Neural progenitor cell (in vitro differentiated cells): ENCODE measurements around the gene CFAP97D2. TPM values are rescaled to one million over a fixed set of nuclear protein-coding genes. Genes with fewer than 3 reads are reported as not detected.
"Not testable (repeated sequence)": the region's sequence is repeated elsewhere in the genome, so short reads cannot be mapped to it uniquely, and the experiment has no call there.

Experiments used
- DNase-seq: peaks from one replicate; pipeline ENCODE4 v3.0.0-alpha.2; 2016; ENCODE audit warnings: low spot score
- H2AFZ ChIP-seq: fragments of 200-600 bp; sonication (generic); replicated peaks from 2 replicates; pipeline ENCODE4 v1.6.1; 2016; ENCODE audit warnings: antibody characterized with exemption
- H3F3A ChIP-seq: fragments of 200-600 bp; sonication (generic); 2 replicates; pipeline ENCODE4 v1.6.1; 2016; ENCODE audit warnings: antibody characterized with exemption, low read depth
- H3K27ac ChIP-seq: fragments of 200-600 bp; sonication (generic); 2 replicates; pipeline ENCODE4 v1.5.1; 2016; ENCODE audit warnings: mild to moderate bottlenecking
- H3K27me3 ChIP-seq: fragments of 200-600 bp; sonication (generic); 2 replicates; pipeline ENCODE4 v1.6.1; 2016; ENCODE audit warnings: mild to moderate bottlenecking, moderate library complexity
- H3K36me3 ChIP-seq: fragments of 200-600 bp; sonication (generic); 2 replicates; pipeline ENCODE4 v1.5.1; 2016
- H3K4me1 ChIP-seq: fragments of 200-600 bp; sonication (generic); 2 replicates; pipeline ENCODE4 v1.6.1; 2016; ENCODE audit warnings: mixed run types
- H3K4me2 ChIP-seq: fragments of 200-600 bp; sonication (generic); 2 replicates; pipeline ENCODE4 v1.6.1; 2016
- H3K4me3 ChIP-seq: fragments of 200-600 bp; sonication (generic); 2 replicates; pipeline ENCODE4 v1.5.1; 2016
- H3K79me2 ChIP-seq: fragments of 200-600 bp; sonication (generic); 2 replicates; pipeline ENCODE4 v1.6.1; 2016; ENCODE audit warnings: low read depth
- H3K9ac ChIP-seq: fragments of 200-600 bp; sonication (generic); 2 replicates; pipeline ENCODE4 v1.6.1; 2016
- H3K9me3 ChIP-seq: fragments of 200-600 bp; sonication (generic); 2 replicates; pipeline ENCODE4 v1.5.1; 2016; ENCODE audit warnings: low read depth
- H4K20me1 ChIP-seq: fragments of 200-600 bp; sonication (generic); 2 replicates; pipeline ENCODE4 v1.6.1; 2016; ENCODE audit warnings: low read depth
- H3K27ac Mint-ChIP-seq: 3 replicates; pipeline ENCODE4 v1.8.0; 2021; ENCODE audit warnings: mixed read lengths
- H3K27me3 Mint-ChIP-seq: 2 replicates; pipeline ENCODE4 v1.8.0; 2022; ENCODE audit warnings: low read depth, mild to moderate bottlenecking, inconsistent platforms, moderate library complexity, mixed read lengths; ENCODE audit not compliant: insufficient read depth
- H3K36me3 Mint-ChIP-seq: 3 replicates; pipeline ENCODE4 v1.8.0; 2021; ENCODE audit warnings: mixed read lengths
- H3K4me1 Mint-ChIP-seq: 3 replicates; pipeline ENCODE4 v1.8.0; 2021; ENCODE audit warnings: mixed read lengths
- H3K4me3 Mint-ChIP-seq: 3 replicates; pipeline ENCODE4 v1.8.0; 2021; ENCODE audit warnings: mild to moderate bottlenecking, moderate library complexity, mixed read lengths
- H3K9me3 Mint-ChIP-seq: 3 replicates; pipeline ENCODE4 v1.8.0; 2020; ENCODE audit warnings: mixed read lengths
- EZH2 ChIP-seq: fragments of 200-600 bp; sonication (generic); IDR thresholded peaks from 2 replicates; pipeline ENCODE4 v1.6.1; 2017; ENCODE audit warnings: antibody characterized with exemption, mild to moderate bottlenecking, moderate library complexity
- EZH2phosphoT487 ChIP-seq: fragments of 200-600 bp; sonication (generic); IDR thresholded peaks from 2 replicates; pipeline ENCODE4 v1.6.1; 2017; ENCODE audit warnings: antibody characterized with exemption
- total RNA-seq: library from RNA; depleted of rRNA; stranded (reverse); fragments of >200 nt; gene quantifications from 2 replicates; pipeline ENCODE4 v1.2.3, GENCODE V29; 2015; ENCODE audit warnings: low replicate concordance
- TF ChIP-seq, protein P1 (sequence below): fragments of 200-600 bp; sonication (generic); IDR thresholded peaks from 2 replicates; pipeline ENCODE4 v1.5.1; 2017; ENCODE audit warnings: antibody characterized with exemption, mild to moderate bottlenecking

The CFAP97D2 gene
- total RNA-seq, 1 donor from 2014 or later, result not detected

DNA sequence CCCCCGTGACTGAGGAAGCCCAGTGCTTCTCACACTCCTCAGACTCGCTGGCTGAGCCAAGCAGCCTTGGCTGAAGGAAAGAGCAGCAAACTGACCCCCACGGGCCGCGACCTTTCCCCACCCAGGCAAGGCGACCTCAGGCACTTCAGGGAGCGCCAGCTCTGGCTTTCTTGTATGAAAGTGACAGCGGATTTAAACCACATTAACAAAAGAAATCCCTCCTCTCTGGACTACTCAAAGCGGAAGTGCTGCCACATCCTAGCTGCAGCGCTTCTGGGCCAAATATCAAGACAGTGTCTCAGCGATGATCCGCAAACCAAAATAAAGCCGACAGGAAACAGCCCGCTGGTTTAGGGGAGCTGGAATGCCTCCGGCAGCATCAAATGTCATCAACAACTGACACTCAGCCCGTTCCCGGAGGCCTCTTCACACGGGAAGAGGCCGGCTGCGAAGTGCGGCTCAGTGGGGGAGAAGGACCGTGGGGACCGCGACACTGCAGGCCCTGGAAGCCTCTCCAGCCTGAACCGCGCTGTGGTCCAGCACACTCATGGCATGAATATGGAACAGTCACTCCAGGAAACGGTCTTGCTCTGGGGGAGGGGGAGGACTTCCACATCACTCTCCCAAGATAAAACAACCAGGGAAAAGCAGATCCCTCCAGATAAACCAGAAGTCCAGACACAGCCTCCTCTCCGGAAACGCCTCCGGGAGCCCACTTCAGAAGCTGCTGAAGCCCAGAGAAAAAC, 48.0 kb upstream of the CFAP97D2 start:
- peak overlapping the region; percentile 84 for H3K27ac Mint-ChIP-seq
- H3K79me2 ChIP-seq, result no peaks in the 10 kb centered on the region
- H3K9me3 Mint-ChIP-seq, result no peaks in the 10 kb centered on the region
- TF ChIP-seq EZH2phosphoT487 (peak; percentile 21), EZH2 (peak; percentile 10)
- TF ChIP-seq, protein P1, sequence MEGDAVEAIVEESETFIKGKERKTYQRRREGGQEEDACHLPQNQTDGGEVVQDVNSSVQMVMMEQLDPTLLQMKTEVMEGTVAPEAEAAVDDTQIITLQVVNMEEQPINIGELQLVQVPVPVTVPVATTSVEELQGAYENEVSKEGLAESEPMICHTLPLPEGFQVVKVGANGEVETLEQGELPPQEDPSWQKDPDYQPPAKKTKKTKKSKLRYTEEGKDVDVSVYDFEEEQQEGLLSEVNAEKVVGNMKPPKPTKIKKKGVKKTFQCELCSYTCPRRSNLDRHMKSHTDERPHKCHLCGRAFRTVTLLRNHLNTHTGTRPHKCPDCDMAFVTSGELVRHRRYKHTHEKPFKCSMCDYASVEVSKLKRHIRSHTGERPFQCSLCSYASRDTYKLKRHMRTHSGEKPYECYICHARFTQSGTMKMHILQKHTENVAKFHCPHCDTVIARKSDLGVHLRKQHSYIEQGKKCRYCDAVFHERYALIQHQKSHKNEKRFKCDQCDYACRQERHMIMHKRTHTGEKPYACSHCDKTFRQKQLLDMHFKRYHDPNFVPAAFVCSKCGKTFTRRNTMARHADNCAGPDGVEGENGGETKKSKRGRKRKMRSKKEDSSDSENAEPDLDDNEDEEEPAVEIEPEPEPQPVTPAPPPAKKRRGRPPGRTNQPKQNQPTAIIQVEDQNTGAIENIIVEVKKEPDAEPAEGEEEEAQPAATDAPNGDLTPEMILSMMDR, result no peak
- H2AFZ ChIP-seq, result peak overlapping the region; percentile 3
- peak overlapping the region; percentile 98 for H3K4me3 Mint-ChIP-seq
- H3K9ac ChIP-seq, result no peak overlapping the region
- H3K27me3 Mint-ChIP-seq, result peaks cover 13% of the 10 kb centered on the region
- H3F3A ChIP-seq, result peaks cover 25% of the 10 kb centered on the region
- peaks cover 72% of the 10 kb centered on the region for H3K4me1 Mint-ChIP-seq
- peak overlapping the region; percentile 77 for H3K4me3 ChIP-seq
- peaks cover 44% of the 10 kb centered on the region for H3K27me3 ChIP-seq
- peaks cover 37% of the 10 kb centered on the region for H3K4me1 ChIP-seq
- no peaks in the 10 kb centered on the region for H3K36me3 ChIP-seq
- H4K20me1 ChIP-seq, result peaks cover 27% of the 10 kb centered on the region
- peak; percentile 68 for DNase-seq
- H3K36me3 Mint-ChIP-seq, result peaks cover 4% of the 10 kb centered on the region
- no peaks in the 10 kb centered on the region for H3K9me3 ChIP-seq
- H3K4me2 ChIP-seq, result peak overlapping the region; percentile 97
- H3K27ac ChIP-seq, result no peak overlapping the region

DNA sequence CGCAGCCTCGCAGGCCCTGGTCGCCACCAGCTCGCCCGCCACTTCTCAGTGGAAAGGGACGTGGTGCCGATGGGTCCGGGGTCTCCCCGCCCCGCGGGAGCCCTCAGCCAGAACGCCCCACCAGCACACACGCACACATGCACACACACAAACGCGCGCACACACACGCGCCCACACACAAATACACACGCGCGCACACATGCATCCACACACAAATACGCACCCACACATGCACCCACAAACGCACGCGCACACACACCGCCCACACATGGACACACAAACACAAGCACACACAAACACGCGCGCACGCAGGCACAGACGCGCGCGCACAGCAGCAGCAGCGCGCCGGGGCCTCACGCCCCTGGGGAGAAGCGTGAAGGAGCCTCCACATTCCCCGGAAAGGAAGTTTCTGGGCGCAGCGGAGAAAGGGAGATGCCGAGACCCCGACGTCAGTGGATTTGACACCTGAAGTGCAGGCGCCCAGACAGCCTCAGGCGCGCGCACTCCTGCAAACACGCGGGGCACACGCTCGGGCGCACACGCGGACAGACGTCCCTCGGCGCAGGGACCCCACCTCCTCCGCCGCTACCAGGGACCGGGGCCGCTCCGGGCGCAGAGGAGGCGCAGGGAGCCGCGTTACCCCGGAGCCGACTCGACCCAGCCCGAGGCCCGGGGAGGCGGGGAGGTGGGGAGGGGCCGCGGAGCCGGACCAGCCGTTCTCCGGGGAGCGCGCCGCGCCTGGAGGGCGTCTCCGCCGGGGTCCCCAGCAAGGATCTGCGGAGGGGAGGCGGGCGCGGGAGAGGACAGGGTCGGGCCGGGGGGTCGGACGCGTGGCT, 47.3 kb upstream of the CFAP97D2 start:
- Histone ChIP-seq H2AFZ (peak overlapping the region; percentile 91), H3F3A (peaks cover 25% of the 10 kb centered on the region), H3K4me2 (peak overlapping the region; percentile 97), H3K9ac (no peak overlapping the region), H3K36me3 (no peaks in the 10 kb centered on the region), H3K27ac (no peak overlapping the region), H3K9me3 (no peaks in the 10 kb centered on the region), H3K79me2 (no peaks in the 10 kb centered on the region), H3K27me3 (peaks cover 44% of the 10 kb centered on the region), H4K20me1 (peaks cover 27% of the 10 kb centered on the region), H3K4me1 (peaks cover 37% of the 10 kb centered on the region), H3K4me3 (peak overlapping the region; percentile 77)
- peak overlapping the region; percentile 84 for H3K27ac Mint-ChIP-seq
- H3K9me3 Mint-ChIP-seq, result no peaks in the 10 kb centered on the region
- peak overlapping the region; percentile 98 for H3K4me3 Mint-ChIP-seq
- peak; percentile 64 for DNase-seq
- H3K27me3 Mint-ChIP-seq, result peaks cover 8% of the 10 kb centered on the region
- TF ChIP-seq EZH2phosphoT487 (no peak), EZH2 (no peak)
- TF ChIP-seq, protein P1, result no peak
- H3K36me3 Mint-ChIP-seq, result peaks cover 4% of the 10 kb centered on the region
- peaks cover 65% of the 10 kb centered on the region for H3K4me1 Mint-ChIP-seq

GRCh38 chr13:114132419-114133121, 46.5 kb upstream of the CFAP97D2 start, which contains the start of gene RASA3:
Gene RASA3 (minus strand): TSS chr13:114132623. CDS start chr13:114132489, 134 bp downstream.
- DNase-seq, result peak; percentile 95
- H3K9ac ChIP-seq, result no peak within 1 kb of the TSS
- peaks cover 44% of the 10 kb centered on the region for H3K27me3 ChIP-seq
- H3K36me3 ChIP-seq, result no peaks in the 10 kb centered on the region
- H2AFZ ChIP-seq, result peak within 1 kb of the TSS; percentile 91
- peaks cover 27% of the 10 kb centered on the region for H4K20me1 ChIP-seq
- H3K4me3 Mint-ChIP-seq, result peak within 1 kb of the TSS; percentile 98
- H3K27ac ChIP-seq, result no peak within 1 kb of the TSS
- peak within 1 kb of the TSS; percentile 84 for H3K27ac Mint-ChIP-seq
- H3K4me1 Mint-ChIP-seq, result peaks cover 58% of the 10 kb centered on the region
- no peaks in the 10 kb centered on the region for H3K9me3 ChIP-seq
- no peaks in the 10 kb centered on the region for H3K9me3 Mint-ChIP-seq
- H3K27me3 Mint-ChIP-seq, result peaks cover 12% of the 10 kb centered on the region
- H3K79me2 ChIP-seq, result no peaks in the 10 kb centered on the region
- peak within 1 kb of the TSS; percentile 77 for H3K4me3 ChIP-seq
- no peak for TF ChIP-seq EZH2
- TF ChIP-seq EZH2phosphoT487, result no peak
- H3K36me3 Mint-ChIP-seq, result peaks cover 2% of the 10 kb centered on the region
- peak within 1 kb of the TSS; percentile 97 for H3K4me2 ChIP-seq
- peaks cover 37% of the 10 kb centered on the region for H3K4me1 ChIP-seq
- H3F3A ChIP-seq, result peaks cover 25% of the 10 kb centered on the region

- DNase-seq, H3K9me3 ChIP-seq, H2AFZ ChIP-seq, H3K36me3 Mint-ChIP-seq, H3K79me2 ChIP-seq, H3K36me3 ChIP-seq, H3K27ac Mint-ChIP-seq, H3K4me2 ChIP-seq, H3K27ac ChIP-seq, H3K9ac ChIP-seq, H3K4me3 ChIP-seq, H3K4me3 Mint-ChIP-seq, H3K9me3 Mint-ChIP-seq: not testable (repeated sequence)
- peaks cover 56% of the 10 kb centered on the region for H3K4me1 Mint-ChIP-seq
- H3F3A ChIP-seq, result peaks cover 25% of the 10 kb centered on the region
- H3K4me1 ChIP-seq, result peaks cover 37% of the 10 kb centered on the region
- peaks cover 16% of the 10 kb centered on the region for H3K27me3 Mint-ChIP-seq
- peaks cover 27% of the 10 kb centered on the region for H4K20me1 ChIP-seq
- peaks cover 40% of the 10 kb centered on the region for H3K27me3 ChIP-seq
These were observed 45.9 kb upstream of the CFAP97D2 start for GRCh38 chr13:114133126-114133525.

GRCh38 chr13:114133552-114133951, 45.5 kb upstream of the CFAP97D2 start:
- not testable (repeated sequence) for H3K4me3 ChIP-seq, H3K36me3 Mint-ChIP-seq, H3K4me2 ChIP-seq, H3K9ac ChIP-seq, DNase-seq, H2AFZ ChIP-seq, H3K79me2 ChIP-seq, H3K9me3 Mint-ChIP-seq, H3K36me3 ChIP-seq, H3K27ac ChIP-seq, H3K9me3 ChIP-seq
- H4K20me1 ChIP-seq, result peaks cover 27% of the 10 kb centered on the region
- peak overlapping the region; percentile 23 for H3K27ac Mint-ChIP-seq
- H3K27me3 ChIP-seq, result peaks cover 36% of the 10 kb centered on the region
- H3F3A ChIP-seq, result peaks cover 25% of the 10 kb centered on the region
- H3K27me3 Mint-ChIP-seq, result peaks cover 16% of the 10 kb centered on the region
- peaks cover 37% of the 10 kb centered on the region for H3K4me1 ChIP-seq
- H3K4me1 Mint-ChIP-seq, result peaks cover 52% of the 10 kb centered on the region
- H3K4me3 Mint-ChIP-seq, result peak overlapping the region; percentile 81
